Uterus (tissue), 2 donors: Measurements from ENCODE around the gene GPALPP1.

Experiments used
- CTCF ChIP-seq, 4 experiments: fragments of 200-600 bp in 2 of 4; fragments of 450-650 bp in 2 of 4; sonication (generic) in 2 of 4; IDR thresholded peaks; one replicate each; pipeline ENCODE4 v1.5.1; 2016 to 2019; ENCODE audit warnings: antibody characterized with exemption in 4 of 4, mild to moderate bottlenecking in 2 of 4, moderate library complexity in 1 of 4
- POLR2A ChIP-seq, 2 donors: fragments of 450-650 bp; IDR thresholded peaks; one replicate each; pipeline ENCODE4 v1.6.1; 2016; ENCODE audit warnings: antibody characterized with exemption in 2 of 2, mild to moderate bottlenecking in 1 of 2, moderate library complexity in 1 of 2

GRCh38 chr13:44955406-44955805 is 33.9 kb upstream of the GPALPP1 start:
- TF ChIP-seq CTCF (IDR thresholded peaks at IDR 0.05), result no peak
- TF ChIP-seq POLR2A (IDR thresholded peaks at IDR 0.05), result no peak
